Liver (tissue), 3 donors: Measurements from ENCODE around the gene FRMD4A.
"Not testable (repeated sequence)": the region's sequence is repeated elsewhere in the genome, so short reads cannot be mapped to it uniquely, and the experiment has no call there.

ENCODE experiments used
- ATF3 ChIP-seq: IDR thresholded peaks from 2 replicates; pipeline ENCODE4 v1.6.1; 2016; ENCODE audit warnings: antibody characterized with exemption
- CTCF ChIP-seq: fragments of 150-350 bp; IDR thresholded peaks from 2 replicates; pipeline ENCODE4 v1.5.1; 2017; ENCODE audit warnings: improper control_type of control experiment, low read depth, low read length; ENCODE audit not compliant: missing input control
- EGR1 ChIP-seq, 2 donors: IDR thresholded peaks; 2 replicates each; pipeline ENCODE4 v1.6.1; 2016 to 2018; ENCODE audit warnings: antibody characterized with exemption in 2 of 2, low read depth in 2 of 2
- FOXA1 ChIP-seq: IDR thresholded peaks from 2 replicates; pipeline ENCODE4 v1.6.1; 2016; ENCODE audit warnings: antibody characterized with exemption
- GABPA ChIP-seq, 2 donors: IDR thresholded peaks in 1 of 2; conservative IDR thresholded peaks in 1 of 2; 2 replicates each; pipeline ENCODE4 v1.6.1; 2016; ENCODE audit warnings: antibody characterized with exemption in 2 of 2, mild to moderate bottlenecking in 1 of 2, moderate library complexity in 1 of 2
- MAX ChIP-seq: IDR thresholded peaks from 2 replicates; pipeline ENCODE4 v1.6.1; 2016; ENCODE audit warnings: antibody characterized with exemption
- RAD21 ChIP-seq, 2 donors: IDR thresholded peaks; 2 replicates each; pipeline ENCODE4 v1.6.1; 2016; ENCODE audit warnings: antibody characterized with exemption in 2 of 2, mild to moderate bottlenecking in 2 of 2
- REST ChIP-seq: IDR thresholded peaks from 2 replicates; pipeline ENCODE4 v1.6.1; 2016; ENCODE audit warnings: antibody characterized with exemption, mild to moderate bottlenecking
- YY1 ChIP-seq: IDR thresholded peaks from 2 replicates; pipeline ENCODE4 v1.6.1; 2016; ENCODE audit warnings: antibody characterized with exemption, mild to moderate bottlenecking
- donor health status: healthy.
- donor health status: healthy.

- not testable (repeated sequence) for TF ChIP-seq FOXA1; REST; CTCF; GABPA (IDR thresholded peaks at IDR 0.05 in 1 of 2, conservative IDR thresholded peaks at IDR 0.05 in 1 of 2); RAD21 (IDR thresholded peaks at IDR 0.05); ATF3; YY1; EGR1 (IDR thresholded peaks at IDR 0.05; ENCODE audit: low read depth in 2 of 2); MAX
Measured at GRCh38 chr10:14135196-14135595, 195.5 kb downstream of the FRMD4A start.
